GM12865 (cell line): ENCODE data around the gene ITM2B.

Experiments
- DNase-seq: peaks from one replicate; pipeline ENCODE4 v3.0.0; 2010; ENCODE audit warnings: low read depth
- H3K4me3 ChIP-seq: 2 replicates; pipeline ENCODE4 v1.5.1; 2011; ENCODE audit warnings: mild to moderate bottlenecking, low read depth, low read length, control low read depth
- TF ChIP-seq, protein P1 (sequence below): IDR thresholded peaks from 2 replicates; pipeline ENCODE4 v1.5.1; 2011; ENCODE audit warnings: low read length, control low read depth, low read depth, inconsistent platforms; ENCODE audit not compliant: insufficient read depth; ENCODE audit errors: missing control alignments

Gene ITM2B

DNA sequence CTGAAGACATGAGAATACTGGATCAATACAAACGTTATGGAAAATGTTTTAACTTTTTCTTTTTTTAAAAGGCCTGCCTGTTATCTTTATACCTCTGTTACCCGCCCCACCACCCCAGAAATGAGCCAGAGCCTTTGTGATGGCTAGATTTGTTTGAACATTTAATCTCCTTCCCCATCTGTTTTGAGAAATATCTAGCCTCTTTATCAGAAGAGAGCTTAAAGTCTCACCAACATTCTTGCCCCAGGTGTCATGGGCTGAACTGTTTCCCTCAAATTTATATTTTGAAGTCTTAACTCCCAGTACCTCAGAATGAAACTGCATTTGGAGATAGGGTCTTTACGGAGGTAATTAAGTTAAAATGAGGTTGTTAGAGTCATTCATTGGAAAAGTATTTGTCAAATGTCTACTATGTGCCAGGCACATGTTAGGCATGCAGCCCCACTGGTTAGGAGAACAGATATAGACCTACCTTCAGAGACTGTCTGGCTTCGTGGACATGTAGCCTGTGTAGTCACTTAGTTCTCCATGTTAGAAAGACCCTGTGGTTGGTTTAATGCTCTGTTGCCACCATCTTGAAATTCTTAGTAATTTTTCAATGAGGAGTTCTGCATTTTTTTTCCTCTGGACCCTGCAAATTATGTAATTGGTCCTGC is 64.3 kb downstream of the ITM2B start:
- no peak for DNase-seq
- TF ChIP-seq, protein P1, sequence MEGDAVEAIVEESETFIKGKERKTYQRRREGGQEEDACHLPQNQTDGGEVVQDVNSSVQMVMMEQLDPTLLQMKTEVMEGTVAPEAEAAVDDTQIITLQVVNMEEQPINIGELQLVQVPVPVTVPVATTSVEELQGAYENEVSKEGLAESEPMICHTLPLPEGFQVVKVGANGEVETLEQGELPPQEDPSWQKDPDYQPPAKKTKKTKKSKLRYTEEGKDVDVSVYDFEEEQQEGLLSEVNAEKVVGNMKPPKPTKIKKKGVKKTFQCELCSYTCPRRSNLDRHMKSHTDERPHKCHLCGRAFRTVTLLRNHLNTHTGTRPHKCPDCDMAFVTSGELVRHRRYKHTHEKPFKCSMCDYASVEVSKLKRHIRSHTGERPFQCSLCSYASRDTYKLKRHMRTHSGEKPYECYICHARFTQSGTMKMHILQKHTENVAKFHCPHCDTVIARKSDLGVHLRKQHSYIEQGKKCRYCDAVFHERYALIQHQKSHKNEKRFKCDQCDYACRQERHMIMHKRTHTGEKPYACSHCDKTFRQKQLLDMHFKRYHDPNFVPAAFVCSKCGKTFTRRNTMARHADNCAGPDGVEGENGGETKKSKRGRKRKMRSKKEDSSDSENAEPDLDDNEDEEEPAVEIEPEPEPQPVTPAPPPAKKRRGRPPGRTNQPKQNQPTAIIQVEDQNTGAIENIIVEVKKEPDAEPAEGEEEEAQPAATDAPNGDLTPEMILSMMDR, result no peak

DNA sequence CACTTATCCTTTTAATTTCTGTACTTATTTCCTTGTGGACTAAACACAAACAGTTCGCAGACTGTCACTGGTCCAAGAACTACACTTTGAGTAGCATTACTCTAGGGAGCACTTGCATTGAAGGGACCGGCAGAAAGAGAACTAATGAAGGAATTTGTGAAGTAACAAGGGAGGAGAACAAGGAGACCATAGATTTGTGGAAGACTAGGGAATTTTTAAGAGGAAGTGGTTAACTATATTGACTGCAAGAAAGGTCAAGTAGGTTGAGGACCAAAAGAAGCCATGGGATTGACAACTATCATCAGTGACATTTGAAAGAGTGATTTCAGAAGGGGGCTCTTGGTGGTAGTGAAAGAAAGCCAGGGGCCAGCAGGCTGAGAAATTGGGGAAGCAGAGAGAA is 66.6 kb downstream of the ITM2B start:
- H3K4me3 ChIP-seq, result no peak overlapping the region
- DNase-seq, result no peak
- TF ChIP-seq, protein P1, result no peak

More for the DNA sequence above, 64.3 kb downstream of the ITM2B start:
- H3K4me3 ChIP-seq, result no peak overlapping the region

- peak overlapping the region; percentile 83 for H3K4me3 ChIP-seq
- TF ChIP-seq, protein P1, result no peak
- no peak for DNase-seq
These were observed 69.9 kb downstream of the ITM2B start for GRCh38 chr13:48302871-48303358.

DNA sequence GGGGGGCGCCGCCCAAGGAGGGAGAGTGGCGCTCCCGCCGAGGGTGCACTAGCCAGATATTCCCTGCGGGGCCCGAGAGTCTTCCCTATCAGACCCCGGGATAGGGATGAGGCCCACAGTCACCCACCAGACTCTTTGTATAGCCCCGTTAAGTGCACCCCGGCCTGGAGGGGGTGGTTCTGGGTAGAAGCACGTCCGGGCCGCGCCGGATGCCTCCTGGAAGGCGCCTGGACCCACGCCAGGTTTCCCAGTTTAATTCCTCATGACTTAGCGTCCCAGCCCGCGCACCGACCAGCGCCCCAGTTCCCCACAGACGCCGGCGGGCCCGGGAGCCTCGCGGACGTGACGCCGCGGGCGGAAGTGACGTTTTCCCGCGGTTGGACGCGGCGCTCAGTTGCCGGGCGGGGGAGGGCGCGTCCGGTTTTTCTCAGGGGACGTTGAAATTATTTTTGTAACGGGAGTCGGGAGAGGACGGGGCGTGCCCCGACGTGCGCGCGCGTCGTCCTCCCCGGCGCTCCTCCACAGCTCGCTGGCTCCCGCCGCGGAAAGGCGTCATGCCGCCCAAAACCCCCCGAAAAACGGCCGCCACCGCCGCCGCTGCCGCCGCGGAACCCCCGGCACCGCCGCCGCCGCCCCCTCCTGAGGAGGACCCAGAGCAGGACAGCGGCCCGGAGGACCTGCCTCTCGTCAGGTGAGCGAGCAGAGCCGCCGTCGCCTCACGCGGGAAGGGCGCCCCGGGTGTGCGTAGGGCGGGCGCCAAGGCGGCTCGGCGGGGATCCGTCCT is 70.5 kb downstream of the ITM2B start, which contains the start of gene RB1:
Gene RB1, plus strand, starts transcription at position 393 of the 784 bp plus-strand sequence. Its CDS starts 162 bp downstream, at position 555.
- TF ChIP-seq, protein P1, result no peak
- peak within 1 kb of the TSS; percentile 83 for H3K4me3 ChIP-seq
- peak; percentile 91 for DNase-seq

DNA sequence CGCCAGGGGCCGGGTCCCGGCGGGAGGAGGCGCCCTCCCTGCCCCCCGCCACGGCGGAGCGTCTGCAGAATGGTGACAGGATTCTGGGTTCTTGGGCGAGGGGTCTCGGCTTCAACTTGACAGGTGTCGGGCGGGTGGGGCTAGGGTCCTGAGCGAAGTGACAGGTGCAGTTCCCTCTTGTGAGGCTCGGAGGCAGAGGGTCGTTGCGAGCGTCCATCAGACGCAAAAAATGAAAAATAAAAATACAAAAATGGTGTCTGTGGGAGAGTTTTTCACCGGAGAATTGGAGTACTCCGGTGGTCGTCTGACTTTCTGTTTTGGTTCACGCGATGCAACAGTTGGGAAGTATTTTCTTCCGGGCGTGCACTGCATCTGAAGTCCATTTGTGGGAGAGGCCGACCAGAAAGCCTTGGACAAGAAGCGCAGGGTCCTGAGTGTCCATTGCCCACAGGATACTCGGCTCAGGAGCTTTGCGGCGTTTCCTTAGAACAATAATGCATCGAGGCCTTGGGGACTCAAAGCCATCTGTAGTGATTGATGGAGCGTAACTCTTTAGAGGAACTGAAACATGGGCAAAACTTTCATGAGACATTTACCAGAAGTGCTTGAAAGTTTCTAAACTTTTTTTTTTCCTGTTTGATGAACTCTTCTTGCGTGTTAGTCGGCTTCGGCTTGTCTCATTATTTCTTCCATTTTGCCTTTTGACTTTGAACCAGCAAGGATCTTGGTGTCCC is 71.3 kb downstream of the ITM2B start:
- peak overlapping the region; percentile 83 for H3K4me3 ChIP-seq
- TF ChIP-seq, protein P1, result no peak
- peak; percentile 93 for DNase-seq

GRCh38 chr13:48311223-48311622 is 78.2 kb downstream of the ITM2B start:
- DNase-seq, result no peak
- TF ChIP-seq, protein P1, result no peak
- no peak overlapping the region for H3K4me3 ChIP-seq
